ENCODE data around the gene ACVR1B. TPM values are rescaled to one million over a fixed set of nuclear protein-coding genes. Genes with fewer than 3 reads are reported as not detected.

The ACVR1B gene
- total RNA-seq, 3 donors from 2014 or later (not counting 1 experiment from before 2014, with no cell fraction given) = 5.9 to 9.6 (median 6.6) TPM

- peak overlapping the region; percentile 60 for H3K4me3 Mint-ChIP-seq
- peaks cover 3% of the 10 kb centered on the region for H3K27me3 ChIP-seq (ENCODE audit: control insufficient read depth, insufficient read depth, low read length)
- H3K9me3 Mint-ChIP-seq = no peaks in the 10 kb centered on the region
- H3K27me3 Mint-ChIP-seq (ENCODE audit: low read depth in 2 of 2) = peaks cover 0 to 11% of the 10 kb centered on the region in 2 donors
- H3K9me3 ChIP-seq (ENCODE audit: control insufficient read depth, insufficient read depth, low read length) = no peaks in the 10 kb centered on the region
- ATAC-seq = no peak
- intact Hi-C loops (cut with micrococcal nuclease) = no loop called here
- peaks cover 6 to 21% of the 10 kb centered on the region in 2 donors for H3K4me1 Mint-ChIP-seq
- no peaks in the 10 kb centered on the region for H3K36me3 ChIP-seq (ENCODE audit: control insufficient read depth, insufficient read depth, low read length)
- DNase-seq = no peak
- no peak overlapping the region for H3K4me3 ChIP-seq (ENCODE audit: low read length)
- WGBS (ENCODE audit: insufficient coverage) = 83% methylated on average over 1 of the region's 2 CpGs
- H3K27ac Mint-ChIP-seq = peak overlapping the region; percentile 77 to 87
- TF ChIP-seq CTCF (IDR thresholded peaks at IDR 0.05) = no peak
- H3K27ac ChIP-seq (ENCODE audit: low read length) = peak overlapping the region; percentile 53
- H3K36me3 Mint-ChIP-seq = no peaks in the 10 kb centered on the region
- peaks cover 38% of the 10 kb centered on the region for H3K4me1 ChIP-seq (ENCODE audit: control insufficient read depth, insufficient read depth, low read length)
Measured at GRCh38 chr12:52035926-52036325, 84.4 kb downstream of the ACVR1B start.

- H3K4me1 Mint-ChIP-seq = peaks cover 7 to 23% of the 10 kb centered on the region in 2 donors
- H3K27me3 ChIP-seq (ENCODE audit: control insufficient read depth, insufficient read depth, low read length) = peaks cover 3% of the 10 kb centered on the region
- no peaks in the 10 kb centered on the region for H3K9me3 ChIP-seq (ENCODE audit: control insufficient read depth, insufficient read depth, low read length)
- intact Hi-C loops (cut with micrococcal nuclease) = loop anchor here (1.0 kb wide), 1 partner anchor 14 kb away; no protein-coding TSS in a partner anchor
- H3K27ac Mint-ChIP-seq = peak overlapping the region; percentile 77 to 87
- H3K4me1 ChIP-seq (ENCODE audit: control insufficient read depth, insufficient read depth, low read length) = peaks cover 43% of the 10 kb centered on the region
- H3K36me3 Mint-ChIP-seq = no peaks in the 10 kb centered on the region
- peak overlapping the region; percentile 60 for H3K4me3 Mint-ChIP-seq
- H3K27ac ChIP-seq (ENCODE audit: low read length) = peak overlapping the region; percentile 53
- no peak for TF ChIP-seq CTCF (IDR thresholded peaks at IDR 0.05)
- H3K4me3 ChIP-seq (ENCODE audit: low read length) = peak overlapping the region; percentile 32
- no peaks in the 10 kb centered on the region for H3K36me3 ChIP-seq (ENCODE audit: control insufficient read depth, insufficient read depth, low read length)
- no peaks in the 10 kb centered on the region for H3K9me3 Mint-ChIP-seq
- DNase-seq (peak; percentile 87 to 94), ATAC-seq (peak; percentile 59 to 76 (median 67))
- peaks cover 0 to 11% of the 10 kb centered on the region in 2 donors for H3K27me3 Mint-ChIP-seq (ENCODE audit: low read depth in 2 of 2)
- 10% methylated on average over 53 of the region's 53 CpGs for WGBS (ENCODE audit: insufficient coverage)
Measured at GRCh38 chr12:52036587-52037171, 85.2 kb downstream of the ACVR1B start.

GRCh38 chr12:52037248-52037861, 85.9 kb downstream of the ACVR1B start:
- no peak for TF ChIP-seq CTCF (IDR thresholded peaks at IDR 0.05)
- DNase-seq (no peak), ATAC-seq (peak in 1 of 3 donors; percentile 0)
- Mint-ChIP-seq H3K4me3 (peak overlapping the region; percentile 37), H3K36me3 (no peaks in the 10 kb centered on the region), H3K27me3 (ENCODE audit: low read depth in 2 of 2) (peaks cover 0 to 13% of the 10 kb centered on the region in 2 donors), H3K9me3 (no peaks in the 10 kb centered on the region), H3K27ac (peak overlapping the region in 1 of 2 donors; percentile 87), H3K4me1 (peaks cover 13 to 27% of the 10 kb centered on the region in 2 donors)
- WGBS (ENCODE audit: insufficient coverage) = 3% methylated on average over 59 of the region's 59 CpGs
- Histone ChIP-seq H3K4me1 (ENCODE audit: control insufficient read depth, insufficient read depth, low read length) (peaks cover 48% of the 10 kb centered on the region), H3K4me3 (ENCODE audit: low read length) (peak overlapping the region; percentile 39), H3K27ac (ENCODE audit: low read length) (peak overlapping the region; percentile 3), H3K27me3 (ENCODE audit: control insufficient read depth, insufficient read depth, low read length) (peaks cover 3% of the 10 kb centered on the region), H3K36me3 (ENCODE audit: control insufficient read depth, insufficient read depth, low read length) (no peaks in the 10 kb centered on the region), H3K9me3 (ENCODE audit: control insufficient read depth, insufficient read depth, low read length) (no peaks in the 10 kb centered on the region)
- intact Hi-C loops (cut with micrococcal nuclease) = loop anchor here (1.0 kb wide), 1 partner anchor 13 kb away; no protein-coding TSS in a partner anchor
